KMS-11 (cell line): ENCODE results near the gene CLDN7.

Experiments
- H2AFZ ChIP-seq: fragments of 200-600 bp; sonication (generic); 2 replicates; pipeline ENCODE4 v1.6.1; 2016; ENCODE audit warnings: antibody characterized with exemption, mixed run types, low read depth
- H3K27ac ChIP-seq: fragments of 200-600 bp; sonication (generic); 2 replicates; pipeline ENCODE4 v1.6.1; 2016; ENCODE audit warnings: mild to moderate bottlenecking, mixed run types
- H3K27me3 ChIP-seq: fragments of 200-600 bp; sonication (generic); 2 replicates; pipeline ENCODE4 v1.6.1; 2017; ENCODE audit warnings: mild to moderate bottlenecking, low read depth, mixed run types, moderate library complexity; ENCODE audit not compliant: insufficient read depth
- H3K36me3 ChIP-seq: fragments of 200-600 bp; sonication (generic); 2 replicates; pipeline ENCODE4 v1.6.1; 2017; ENCODE audit warnings: mild to moderate bottlenecking, mixed run types; ENCODE audit not compliant: insufficient read depth
- H3K4me1 ChIP-seq: fragments of 200-600 bp; sonication (generic); 2 replicates; pipeline ENCODE4 v1.6.1; 2016; ENCODE audit warnings: mild to moderate bottlenecking, low read depth, mixed run types; ENCODE audit not compliant: poor library complexity, severe bottlenecking
- H3K4me2 ChIP-seq: fragments of 200-600 bp; sonication (generic); 2 replicates; pipeline ENCODE4 v1.7.0; 2016; ENCODE audit warnings: mild to moderate bottlenecking, mixed run types
- H3K4me3 ChIP-seq: fragments of 200-600 bp; sonication (generic); IDR thresholded peaks from 2 replicates; pipeline ENCODE4 v1.6.1; 2017; ENCODE audit warnings: low read depth, low read length, mixed read lengths; ENCODE audit not compliant: insufficient read depth
- H3K79me2 ChIP-seq: fragments of 200-600 bp; sonication (generic); 2 replicates; pipeline ENCODE4 v1.6.1; 2016; ENCODE audit warnings: low read depth, mixed run types; ENCODE audit not compliant: insufficient read depth
- H3K9ac ChIP-seq: fragments of 200-600 bp; sonication (generic); 2 replicates; pipeline ENCODE4 v1.6.1; 2016; ENCODE audit warnings: mild to moderate bottlenecking, mixed run types
- H4K20me1 ChIP-seq: fragments of 200-600 bp; sonication (generic); 2 replicates; pipeline ENCODE4 v1.6.1; 2016; ENCODE audit warnings: mild to moderate bottlenecking, mixed run types; ENCODE audit not compliant: insufficient read depth
- CTCF ChIP-seq: fragments of 200-600 bp; sonication (generic); conservative IDR thresholded peaks from 2 replicates; pipeline ENCODE4 v1.6.1; 2017; ENCODE audit warnings: low read depth, mild to moderate bottlenecking, antibody characterized with exemption, low read length, moderate library complexity, mixed read lengths

Gene CLDN7

GRCh38 chr17:7239091-7240027, 22.9 kb downstream of the CLDN7 start, which contains the start of gene PHF23:
Gene PHF23, minus strand, starts transcription at chr17:7239457. Its CDS starts 178 bp downstream, at chr17:7239279.
- Histone ChIP-seq H3K27ac (peak within 1 kb of the TSS; percentile 40), H3K79me2 (no peaks in the 10 kb centered on the region)

GRCh38 chr17:7238420-7239090, 23.7 kb downstream of the CLDN7 start:
- H3K27me3 ChIP-seq = no peaks in the 10 kb centered on the region
- no peak overlapping the region for H2AFZ ChIP-seq
- H3K4me3 ChIP-seq = no peak overlapping the region
- no peaks in the 10 kb centered on the region for H3K79me2 ChIP-seq
- H3K27ac ChIP-seq = peak overlapping the region; percentile 40
- H3K9ac ChIP-seq = peak overlapping the region; percentile 59; the same call in 1 of the 2 replicates
- no peak overlapping the region for H3K4me2 ChIP-seq
- no peaks in the 10 kb centered on the region for H3K36me3 ChIP-seq
- no peak for TF ChIP-seq CTCF
- no peaks in the 10 kb centered on the region for H4K20me1 ChIP-seq
- H3K4me1 ChIP-seq = no peaks in the 10 kb centered on the region

More at GRCh38 chr17:7239091-7240027, 22.9 kb downstream of the CLDN7 start, which contains the start of gene PHF23:
- Histone ChIP-seq H3K9ac (peak within 1 kb of the TSS; percentile 59; the same call in 1 of the 2 replicates), H3K36me3 (no peaks in the 10 kb centered on the region), H3K27me3 (no peaks in the 10 kb centered on the region), H3K4me1 (no peaks in the 10 kb centered on the region), H2AFZ (no peak within 1 kb of the TSS), H4K20me1 (no peaks in the 10 kb centered on the region), H3K4me3 (no peak within 1 kb of the TSS), H3K4me2 (peak within 1 kb of the TSS; percentile 42; the same call in 1 of the 2 replicates)
- no peak for TF ChIP-seq CTCF

DNA sequence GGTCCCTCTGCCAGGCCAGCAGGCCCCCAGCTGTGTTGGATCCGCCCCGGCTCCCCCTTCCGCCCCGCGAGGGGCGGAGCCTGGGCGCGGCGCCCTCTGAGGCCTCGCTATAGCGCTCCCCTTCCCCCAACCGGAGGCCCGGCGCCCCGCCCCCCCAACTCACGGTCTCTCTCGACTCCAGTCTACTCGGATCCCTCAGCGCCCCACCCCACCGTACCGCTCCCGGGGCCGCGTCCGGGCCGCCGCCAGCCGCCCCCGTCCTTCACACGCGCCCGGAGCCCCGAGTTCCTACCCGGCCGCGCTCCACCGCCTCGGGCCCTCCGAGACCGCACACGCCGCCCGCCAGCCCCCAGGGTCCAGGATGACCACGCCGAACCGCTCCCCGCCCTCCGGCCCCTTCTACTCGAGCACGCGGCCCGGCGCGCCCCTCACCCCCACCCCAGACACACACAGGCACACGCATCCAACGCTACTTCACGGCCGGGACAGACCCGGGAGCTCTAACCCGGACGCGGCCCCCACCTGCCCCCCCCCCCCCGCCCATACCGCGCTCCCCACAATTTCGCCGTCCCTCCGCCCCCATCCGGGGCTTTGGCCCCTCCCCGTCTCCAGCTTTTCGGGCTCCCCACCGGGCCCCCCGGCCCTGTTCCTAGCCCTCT, 24.4 kb downstream of the CLDN7 start:
- H3K79me2 ChIP-seq = no peaks in the 10 kb centered on the region
- no peaks in the 10 kb centered on the region for H3K4me1 ChIP-seq

More for the DNA sequence above, 24.4 kb downstream of the CLDN7 start:
- peak overlapping the region; percentile 41; the same call in 1 of the 2 replicates for H3K9ac ChIP-seq
- H3K4me3 ChIP-seq = no peak overlapping the region
- H4K20me1 ChIP-seq = no peaks in the 10 kb centered on the region
- H3K4me2 ChIP-seq = no peak overlapping the region
- no peak overlapping the region for H2AFZ ChIP-seq
- H3K27me3 ChIP-seq = no peaks in the 10 kb centered on the region
- H3K27ac ChIP-seq = no peak overlapping the region
- H3K36me3 ChIP-seq = no peaks in the 10 kb centered on the region
- no peak for TF ChIP-seq CTCF
